Adrenal gland (tissue), 5 donors: ENCODE measurements around the gene SLITRK5.

Experiments
- CTCF ChIP-seq, 6 experiments: fragments of 450-650 bp in 4 of 6; fragments of 200-600 bp in 2 of 6; sonication (generic) in 1 of 6; IDR thresholded peaks; 1 replicate in 5 of 6; 2 replicates in 1 of 6; pipeline versions ENCODE4 v1.5.1 to v1.8.0; 2016 to 2021; ENCODE audit warnings: antibody characterized with exemption in 6 of 6, mild to moderate bottlenecking in 2 of 6, moderate library complexity in 1 of 6
- POLR2A ChIP-seq, 2 donors: fragments of 450-650 bp; IDR thresholded peaks; one replicate each; pipeline ENCODE4 v1.6.1; 2017; ENCODE audit warnings: antibody characterized with exemption in 2 of 2, mild to moderate bottlenecking in 2 of 2, moderate library complexity in 1 of 2
- donor health status: DM: no; HTN: no; CAD: no.

GRCh38 chr13:87698268-87698667 is 27.1 kb downstream of the SLITRK5 start:
- TF ChIP-seq CTCF (IDR thresholded peaks at IDR 0.05), result no peak
- no peak for TF ChIP-seq POLR2A (IDR thresholded peaks at IDR 0.05)
